ENCODE measurements around the gene ALK.

Gene ALK

DNA sequence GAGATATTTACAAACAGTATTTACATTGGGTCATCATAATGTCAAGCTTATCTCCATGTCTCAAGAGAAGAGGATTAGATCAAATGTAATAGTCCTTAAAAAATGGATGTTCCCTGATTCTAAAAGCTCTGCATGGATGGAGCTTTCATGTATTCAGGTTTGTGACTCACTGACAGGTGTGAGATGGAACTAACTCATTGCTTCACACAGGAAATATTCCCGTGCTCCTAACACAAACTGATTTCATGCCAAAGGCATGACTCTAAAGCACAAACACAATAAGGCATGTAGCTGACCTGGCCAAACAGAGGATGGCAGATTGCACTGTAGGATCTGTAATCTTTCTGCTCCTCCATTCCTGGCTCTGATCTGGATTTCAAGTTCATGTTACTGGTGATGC is 110.0 kb downstream of the ALK start:
- Histone ChIP-seq H3K4me3 (ENCODE audit: low read length) (no peak overlapping the region), H3K36me3 (ENCODE audit: insufficient read depth, low read length) (no peaks in the 10 kb centered on the region), H3K27me3 (ENCODE audit: insufficient read depth, low read length) (no peaks in the 10 kb centered on the region), H3K9me3 (ENCODE audit: insufficient read depth, low read depth, low read length) (no peaks in the 10 kb centered on the region), H3K27ac (ENCODE audit: low read depth, low read length) (no peak overlapping the region), H3K9ac (ENCODE audit: low read depth, low read length) (no peak overlapping the region), H3K4me1 (ENCODE audit: insufficient read depth, low read length) (peaks cover 6% of the 10 kb centered on the region; the same call in 1 of the 2 replicates)
- 79% methylated on average over 1 of the region's 1 CpG for WGBS

DNA sequence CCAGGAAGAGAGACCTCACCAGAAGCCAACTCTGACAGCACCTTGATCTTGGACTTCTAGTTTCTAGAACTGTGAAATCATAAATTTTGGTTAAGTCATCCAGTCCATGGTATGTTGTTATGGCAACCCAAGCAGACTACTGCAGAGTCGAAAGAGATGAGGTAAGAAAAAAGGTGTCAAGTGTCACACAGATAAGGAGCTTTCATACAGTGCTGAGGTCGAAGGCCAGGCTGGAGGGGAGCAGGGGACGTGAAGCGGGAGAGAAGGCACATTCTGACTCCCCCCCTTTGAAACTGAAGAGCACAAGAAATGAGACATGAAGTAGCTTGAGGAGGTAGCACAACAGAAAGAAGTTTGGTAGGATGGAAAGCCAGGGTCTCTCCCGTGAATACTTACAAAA is 110.4 kb downstream of the ALK start:
- WGBS: 79% methylated on average over 5 of the region's 5 CpGs
- no peaks in the 10 kb centered on the region for H3K36me3 ChIP-seq (ENCODE audit: insufficient read depth, low read length)
- H3K9me3 ChIP-seq (ENCODE audit: insufficient read depth, low read depth, low read length): no peaks in the 10 kb centered on the region
- peaks cover 6% of the 10 kb centered on the region; the same call in 1 of the 2 replicates for H3K4me1 ChIP-seq (ENCODE audit: insufficient read depth, low read length)
- no peak overlapping the region for H3K4me3 ChIP-seq (ENCODE audit: low read length)
- no peaks in the 10 kb centered on the region for H3K27me3 ChIP-seq (ENCODE audit: insufficient read depth, low read length)
- H3K9ac ChIP-seq (ENCODE audit: low read depth, low read length): no peak overlapping the region
- H3K27ac ChIP-seq (ENCODE audit: low read depth, low read length): no peak overlapping the region

DNA sequence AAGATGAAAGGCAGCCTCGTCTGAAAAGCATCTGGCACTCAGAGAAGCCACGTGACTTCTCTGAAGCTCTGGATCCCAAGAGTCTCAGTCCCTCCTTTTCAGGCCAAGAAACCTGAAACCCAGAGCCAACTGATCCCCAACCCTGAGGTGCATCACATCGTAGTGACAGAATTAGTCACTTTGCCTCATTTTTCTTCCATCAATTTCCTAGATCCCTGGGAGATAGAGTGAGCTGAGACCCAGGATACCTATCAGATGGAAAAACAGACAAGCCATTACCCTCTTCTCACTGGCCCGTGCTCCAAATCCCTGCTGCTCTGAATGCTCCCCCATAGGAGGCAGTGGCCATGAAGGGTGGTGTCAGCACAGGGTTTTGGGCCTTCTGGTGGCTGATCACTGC is 113.1 kb downstream of the ALK start:
- no peak overlapping the region for H3K9ac ChIP-seq (ENCODE audit: low read depth, low read length)
- WGBS: 84% methylated on average over 4 of the region's 4 CpGs
- no peak overlapping the region for H3K4me3 ChIP-seq (ENCODE audit: low read length)
- H3K27ac ChIP-seq (ENCODE audit: low read depth, low read length): no peak overlapping the region
- peaks cover 6% of the 10 kb centered on the region; the same call in 1 of the 2 replicates for H3K4me1 ChIP-seq (ENCODE audit: insufficient read depth, low read length)
- H3K27me3 ChIP-seq (ENCODE audit: insufficient read depth, low read length): no peaks in the 10 kb centered on the region
- H3K9me3 ChIP-seq (ENCODE audit: insufficient read depth, low read depth, low read length): no peaks in the 10 kb centered on the region
- H3K36me3 ChIP-seq (ENCODE audit: insufficient read depth, low read length): no peaks in the 10 kb centered on the region

DNA sequence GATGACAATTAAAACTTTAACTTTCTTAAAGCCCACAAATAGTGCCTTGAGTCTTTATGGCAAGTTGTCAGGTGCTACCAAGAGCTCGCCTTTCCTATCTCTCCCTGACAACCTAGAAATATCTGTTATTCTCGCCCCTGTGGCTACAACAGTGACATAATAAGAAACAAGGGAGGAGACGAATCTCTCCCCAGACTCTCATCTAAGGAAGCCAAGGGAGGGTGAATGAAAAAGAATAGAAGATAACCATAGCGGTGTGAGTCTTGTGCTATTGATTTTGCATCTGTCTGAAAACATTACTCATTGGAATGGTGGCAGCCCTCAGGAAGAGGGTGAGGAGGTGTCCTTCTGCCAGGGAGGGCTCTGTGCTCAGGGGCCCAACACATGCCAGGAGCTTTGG is 114.3 kb downstream of the ALK start:
- H3K27me3 ChIP-seq (ENCODE audit: insufficient read depth, low read length): no peaks in the 10 kb centered on the region
- H3K9me3 ChIP-seq (ENCODE audit: insufficient read depth, low read depth, low read length): no peaks in the 10 kb centered on the region
- H3K4me1 ChIP-seq (ENCODE audit: insufficient read depth, low read length): peaks cover 6% of the 10 kb centered on the region; the same call in 1 of the 2 replicates
- no peaks in the 10 kb centered on the region for H3K36me3 ChIP-seq (ENCODE audit: insufficient read depth, low read length)
- 96% methylated on average over 3 of the region's 4 CpGs for WGBS
- H3K9ac ChIP-seq (ENCODE audit: low read depth, low read length): no peak overlapping the region
- no peak overlapping the region for H3K4me3 ChIP-seq (ENCODE audit: low read length)
- no peak overlapping the region for H3K27ac ChIP-seq (ENCODE audit: low read depth, low read length)

DNA sequence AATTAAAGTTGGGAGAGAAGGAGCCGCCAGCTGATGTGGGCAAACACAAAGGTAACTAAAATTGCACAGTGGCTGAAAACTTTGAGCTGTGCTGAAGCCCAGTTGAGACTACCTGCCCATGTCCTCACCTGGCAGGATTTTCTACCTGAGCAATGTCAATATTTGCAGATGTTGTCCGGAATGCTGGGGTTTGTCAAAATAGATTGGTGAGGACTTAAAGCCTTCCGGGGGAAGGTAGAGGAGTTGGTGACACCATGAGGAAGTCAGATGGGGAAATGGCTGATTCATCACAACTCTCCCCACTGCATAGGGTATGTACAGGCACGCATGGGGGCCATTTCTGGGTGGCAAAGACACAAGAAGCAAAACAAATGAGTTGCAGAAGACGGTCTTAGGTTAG is 114.9 kb downstream of the ALK start:
- Histone ChIP-seq H3K27ac (ENCODE audit: low read depth, low read length) (no peak overlapping the region), H3K27me3 (ENCODE audit: insufficient read depth, low read length) (no peaks in the 10 kb centered on the region), H3K4me1 (ENCODE audit: insufficient read depth, low read length) (peaks cover 6% of the 10 kb centered on the region; the same call in 1 of the 2 replicates), H3K4me3 (ENCODE audit: low read length) (no peak overlapping the region), H3K36me3 (ENCODE audit: insufficient read depth, low read length) (no peaks in the 10 kb centered on the region), H3K9me3 (ENCODE audit: insufficient read depth, low read depth, low read length) (no peaks in the 10 kb centered on the region), H3K9ac (ENCODE audit: low read depth, low read length) (no peak overlapping the region)
- 97% methylated on average over 5 of the region's 5 CpGs for WGBS

DNA sequence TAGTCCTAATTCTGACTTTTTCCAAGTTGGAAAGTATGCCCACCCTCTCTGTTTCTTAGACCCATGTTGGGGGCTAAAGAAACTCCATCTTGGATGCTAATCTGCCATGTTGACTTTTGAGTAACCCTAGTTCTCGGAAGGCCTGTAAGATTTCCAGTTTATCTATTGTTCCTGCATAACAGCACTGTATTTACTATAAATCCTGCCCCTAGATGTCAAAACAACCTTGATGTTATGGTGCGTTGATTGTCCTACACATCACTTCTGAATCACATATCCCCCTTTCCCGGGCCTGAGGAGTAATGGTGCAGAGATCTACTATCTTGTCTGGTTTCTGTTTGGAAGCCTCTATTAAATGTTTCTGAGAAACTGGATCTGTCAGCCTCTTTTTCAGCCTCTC is 116.7 kb downstream of the ALK start:
- H3K4me1 ChIP-seq (ENCODE audit: insufficient read depth, low read length): no peaks in the 10 kb centered on the region
- WGBS: 97% methylated on average over 3 of the region's 3 CpGs
- no peaks in the 10 kb centered on the region for H3K36me3 ChIP-seq (ENCODE audit: insufficient read depth, low read length)
- H3K4me3 ChIP-seq (ENCODE audit: low read length): no peak overlapping the region
- no peaks in the 10 kb centered on the region for H3K27me3 ChIP-seq (ENCODE audit: insufficient read depth, low read length)
- H3K27ac ChIP-seq (ENCODE audit: low read depth, low read length): no peak overlapping the region
- H3K9ac ChIP-seq (ENCODE audit: low read depth, low read length): no peak overlapping the region
- no peaks in the 10 kb centered on the region for H3K9me3 ChIP-seq (ENCODE audit: insufficient read depth, low read depth, low read length)

DNA sequence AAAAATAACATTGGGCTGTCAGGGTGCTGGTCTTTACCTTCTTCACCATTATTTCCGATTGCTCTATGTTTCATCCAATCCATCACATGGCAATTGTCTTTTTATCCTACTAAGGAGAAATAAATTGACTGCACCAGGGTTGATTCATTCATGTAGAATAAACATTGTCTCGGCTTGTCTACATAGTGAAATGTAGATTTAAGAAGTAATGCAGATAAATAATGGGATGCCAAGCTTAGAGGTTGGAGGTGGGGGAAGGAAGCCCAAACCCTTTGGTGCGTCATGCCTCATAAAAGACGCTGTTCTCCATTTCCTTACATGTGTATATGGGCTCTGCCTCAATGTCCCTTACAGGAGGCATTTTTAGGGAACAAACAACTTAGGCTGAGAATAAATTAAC is 117.8 kb downstream of the ALK start:
- Histone ChIP-seq H3K9me3 (ENCODE audit: insufficient read depth, low read depth, low read length) (no peaks in the 10 kb centered on the region), H3K36me3 (ENCODE audit: insufficient read depth, low read length) (no peaks in the 10 kb centered on the region), H3K4me3 (ENCODE audit: low read length) (no peak overlapping the region), H3K4me1 (ENCODE audit: insufficient read depth, low read length) (no peaks in the 10 kb centered on the region), H3K27me3 (ENCODE audit: insufficient read depth, low read length) (no peaks in the 10 kb centered on the region), H3K27ac (ENCODE audit: low read depth, low read length) (no peak overlapping the region), H3K9ac (ENCODE audit: low read depth, low read length) (no peak overlapping the region)
- 92% methylated on average over 4 of the region's 4 CpGs for WGBS

DNA sequence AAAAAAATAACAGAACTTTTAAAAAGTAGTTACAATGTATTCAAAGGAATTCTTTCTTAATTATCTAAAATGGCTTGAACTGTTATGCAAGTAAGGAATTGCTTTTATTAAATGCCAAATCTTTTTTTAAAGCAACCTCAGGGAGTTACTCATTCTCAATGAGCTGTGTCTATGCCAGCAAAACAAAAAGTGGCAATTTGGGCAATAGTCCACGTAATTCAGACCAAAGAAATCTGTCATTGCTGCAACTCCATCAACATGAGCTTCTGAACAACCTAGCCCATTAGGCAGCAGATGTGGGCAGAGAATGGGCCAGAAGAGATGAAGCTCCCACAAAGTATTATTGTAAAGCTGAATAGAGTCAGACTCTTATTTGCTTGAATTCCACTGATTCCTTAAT is 118.4 kb downstream of the ALK start:
- WGBS: 89% methylated on average over 1 of the region's 1 CpG
- Histone ChIP-seq H3K4me3 (ENCODE audit: low read length) (no peak overlapping the region), H3K4me1 (ENCODE audit: insufficient read depth, low read length) (no peaks in the 10 kb centered on the region), H3K9me3 (ENCODE audit: insufficient read depth, low read depth, low read length) (no peaks in the 10 kb centered on the region), H3K36me3 (ENCODE audit: insufficient read depth, low read length) (no peaks in the 10 kb centered on the region), H3K27me3 (ENCODE audit: insufficient read depth, low read length) (no peaks in the 10 kb centered on the region), H3K9ac (ENCODE audit: low read depth, low read length) (no peak overlapping the region), H3K27ac (ENCODE audit: low read depth, low read length) (no peak overlapping the region)

DNA sequence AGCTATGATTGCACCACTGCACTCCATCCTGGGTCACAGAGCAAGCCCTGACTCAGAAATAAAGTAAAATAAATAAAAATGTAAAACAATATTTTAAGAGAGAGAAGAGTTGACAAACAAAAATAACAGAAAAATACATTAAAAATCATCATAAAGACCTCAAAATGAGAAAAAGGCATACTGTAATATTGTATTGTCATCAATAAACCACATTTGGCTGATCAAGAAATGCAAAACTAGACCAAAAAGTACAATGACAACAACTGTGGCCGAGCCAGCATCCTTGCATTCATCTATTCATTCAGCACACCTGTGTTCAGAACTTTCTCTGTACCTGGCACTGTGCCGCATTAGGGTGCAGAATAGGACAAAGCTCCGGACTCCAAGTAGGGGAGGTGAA is 121.8 kb downstream of the ALK start:
- Histone ChIP-seq H3K36me3 (ENCODE audit: insufficient read depth, low read length) (no peaks in the 10 kb centered on the region), H3K4me3 (ENCODE audit: low read length) (no peak overlapping the region), H3K9me3 (ENCODE audit: insufficient read depth, low read depth, low read length) (no peaks in the 10 kb centered on the region), H3K4me1 (ENCODE audit: insufficient read depth, low read length) (no peaks in the 10 kb centered on the region; the same call in 1 of the 2 replicates), H3K27me3 (ENCODE audit: insufficient read depth, low read length) (no peaks in the 10 kb centered on the region), H3K27ac (ENCODE audit: low read depth, low read length) (no peak overlapping the region), H3K9ac (ENCODE audit: low read depth, low read length) (no peak overlapping the region)
- 96% methylated on average over 3 of the region's 3 CpGs for WGBS

DNA sequence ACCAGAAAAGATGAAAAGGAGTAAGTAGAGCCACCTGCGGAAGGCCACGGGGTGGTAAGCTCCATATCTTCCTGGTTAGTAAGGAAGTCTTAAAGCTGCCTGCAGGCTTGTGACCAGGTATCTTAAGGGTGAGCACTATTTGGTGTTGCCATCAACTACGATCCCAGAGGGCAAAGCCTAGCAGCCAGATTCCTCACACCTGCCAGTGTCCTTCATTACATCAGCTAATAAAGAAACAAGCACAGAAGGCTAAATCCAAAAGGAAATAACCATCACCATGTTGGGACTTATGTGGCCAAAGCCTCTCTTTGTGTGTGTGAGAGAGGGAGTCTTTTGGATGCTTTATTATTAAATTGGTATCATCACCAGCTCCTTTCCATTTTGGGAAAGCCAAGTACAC is 123.5 kb downstream of the ALK start:
- H3K9me3 ChIP-seq (ENCODE audit: insufficient read depth, low read depth, low read length): no peaks in the 10 kb centered on the region

DNA sequence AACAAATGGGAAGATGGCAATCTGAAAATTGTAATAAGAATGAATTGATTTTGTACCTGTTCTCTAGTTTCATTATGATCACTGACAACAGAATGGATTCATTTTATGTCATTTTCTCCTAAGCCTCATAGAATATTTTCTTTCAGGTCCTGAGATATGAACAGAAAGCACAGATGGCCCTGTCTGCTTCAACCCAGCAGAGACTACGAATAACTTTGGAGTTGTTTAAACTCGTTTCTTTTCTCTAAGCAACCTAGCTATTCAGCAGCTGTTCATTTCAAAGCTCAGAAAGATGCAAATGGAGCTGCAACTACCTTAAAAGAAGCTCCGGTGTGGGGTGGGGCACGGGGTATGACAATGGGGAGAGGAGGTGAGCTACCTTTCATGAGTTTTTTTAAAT is 124.9 kb downstream of the ALK start:
- Histone ChIP-seq H3K36me3 (ENCODE audit: insufficient read depth, low read length) (no peaks in the 10 kb centered on the region), H3K9ac (ENCODE audit: low read depth, low read length) (no peak overlapping the region), H3K9me3 (ENCODE audit: insufficient read depth, low read depth, low read length) (no peaks in the 10 kb centered on the region), H3K27me3 (ENCODE audit: insufficient read depth, low read length) (no peaks in the 10 kb centered on the region), H3K4me1 (ENCODE audit: insufficient read depth, low read length) (no peaks in the 10 kb centered on the region; the same call in 1 of the 2 replicates), H3K4me3 (ENCODE audit: low read length) (no peak overlapping the region), H3K27ac (ENCODE audit: low read depth, low read length) (no peak overlapping the region)
- 47% methylated on average over 4 of the region's 4 CpGs for WGBS

More for the DNA sequence above, 123.5 kb downstream of the ALK start:
- no peak overlapping the region for H3K27ac ChIP-seq (ENCODE audit: low read depth, low read length)
- no peaks in the 10 kb centered on the region for H3K27me3 ChIP-seq (ENCODE audit: insufficient read depth, low read length)
- no peak overlapping the region for H3K4me3 ChIP-seq (ENCODE audit: low read length)
- no peaks in the 10 kb centered on the region; the same call in 1 of the 2 replicates for H3K4me1 ChIP-seq (ENCODE audit: insufficient read depth, low read length)
- no peaks in the 10 kb centered on the region for H3K36me3 ChIP-seq (ENCODE audit: insufficient read depth, low read length)
- no peak overlapping the region for H3K9ac ChIP-seq (ENCODE audit: low read depth, low read length)
- 58% methylated on average over 3 of the region's 3 CpGs for WGBS

DNA sequence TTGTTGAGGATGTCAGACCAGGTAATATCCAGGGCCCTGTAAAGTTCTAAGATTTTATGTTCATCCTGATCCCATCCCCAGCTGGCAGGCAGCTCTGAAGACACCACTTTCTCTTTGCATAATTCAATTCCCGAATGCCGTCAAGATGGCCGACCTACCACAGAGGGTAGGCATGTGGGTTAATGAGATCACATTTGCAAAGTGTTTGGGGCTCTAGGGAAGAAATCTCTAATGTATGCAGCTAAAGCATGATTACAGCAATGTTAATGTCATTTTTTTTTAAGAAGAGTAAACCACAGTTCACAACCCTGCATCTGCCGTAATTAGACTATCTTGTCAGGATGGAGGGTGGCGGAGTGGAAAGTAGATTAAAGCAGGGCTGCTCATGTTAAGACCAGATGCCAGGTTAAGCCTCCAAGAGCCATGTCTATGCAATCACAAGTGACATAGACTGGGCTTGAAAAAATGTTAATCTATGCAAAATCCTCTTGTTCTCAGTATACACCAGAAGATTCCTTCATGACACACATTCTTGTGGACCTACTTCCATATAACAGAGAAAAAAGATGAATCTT is 131.4 kb downstream of the ALK start:
- Histone ChIP-seq H3K9me3 (ENCODE audit: insufficient read depth, low read depth, low read length) (no peaks in the 10 kb centered on the region), H3K27ac (ENCODE audit: low read depth, low read length) (no peak overlapping the region), H3K4me1 (ENCODE audit: insufficient read depth, low read length) (no peaks in the 10 kb centered on the region), H3K27me3 (ENCODE audit: insufficient read depth, low read length) (no peaks in the 10 kb centered on the region), H3K4me3 (ENCODE audit: low read length) (no peak overlapping the region), H3K9ac (ENCODE audit: low read depth, low read length) (no peak overlapping the region), H3K36me3 (ENCODE audit: insufficient read depth, low read length) (no peaks in the 10 kb centered on the region)
- WGBS: 98% methylated on average over 5 of the region's 5 CpGs

Data from HUES64 (cell line).